Measurements from ENCODE around the gene SELENOW.
"Not testable (repeated sequence)": the region's sequence is repeated elsewhere in the genome, so short reads cannot be mapped to it uniquely, and the experiment has no call there.

The SELENOW gene

DNA sequence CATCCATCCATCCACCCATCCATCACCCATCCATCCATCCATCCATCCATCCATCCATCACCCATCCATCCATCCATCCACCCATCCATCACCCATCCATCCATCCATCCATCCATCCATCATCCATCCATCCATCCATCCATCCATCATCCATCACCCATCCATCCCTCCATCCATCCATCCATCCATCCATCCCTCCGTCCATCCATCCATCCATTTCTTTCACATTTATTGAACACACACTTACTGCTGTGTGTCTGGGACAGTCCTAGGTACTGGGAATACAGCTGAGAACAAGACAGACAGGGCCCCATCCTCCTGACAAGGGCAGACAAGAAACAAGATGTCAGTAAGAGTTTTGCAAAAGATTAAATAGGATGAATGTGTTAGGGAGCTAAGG, 39.7 kb downstream of the SELENOW start:
- in situ Hi-C loops (cut with MboI; ENCODE audit: low sequenced_read_pairs) = not testable (repeated sequence)

DNA sequence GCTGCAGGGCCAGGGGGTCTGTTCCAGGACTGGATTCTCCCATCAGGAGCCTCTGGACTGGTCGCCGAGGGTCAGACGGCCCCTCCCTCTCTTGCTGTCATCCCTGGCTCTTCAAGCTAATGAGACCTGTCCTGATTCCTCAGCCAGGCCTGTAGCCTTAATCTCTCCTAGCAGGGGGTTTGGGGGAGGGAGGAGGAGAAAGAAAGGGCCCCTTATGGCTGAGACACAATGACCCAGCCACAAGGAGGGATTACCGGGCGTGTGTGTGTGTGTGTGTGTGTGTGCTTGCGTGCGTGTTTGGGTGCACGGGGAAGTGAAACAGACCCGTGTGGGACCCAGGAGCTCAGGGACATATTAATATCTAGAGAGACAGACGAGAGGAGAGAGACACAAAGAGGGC, 41.4 kb downstream of the SELENOW start:
- in situ Hi-C loops (cut with MboI; ENCODE audit: low sequenced_read_pairs) = no loop called here

DNA sequence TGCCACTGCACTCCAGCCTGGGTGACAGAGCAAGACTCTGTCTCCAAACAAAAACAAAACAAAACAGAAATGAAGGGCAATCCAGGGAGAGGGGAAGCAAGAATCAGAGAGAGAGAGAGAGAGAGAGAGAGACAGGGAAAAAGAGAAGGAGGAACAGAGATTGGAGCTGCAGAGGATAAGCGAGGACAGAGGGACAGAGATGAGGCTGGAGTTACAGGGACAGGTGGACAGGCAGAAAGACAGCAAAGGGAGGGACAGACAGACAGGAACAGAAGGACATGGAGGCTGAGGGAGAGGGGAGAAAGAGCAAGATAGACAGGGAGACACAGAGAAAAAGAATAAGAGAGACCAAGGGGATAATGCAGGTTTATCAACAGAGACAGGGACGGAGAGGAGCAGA, 41.9 kb downstream of the SELENOW start:
- in situ Hi-C loops (cut with MboI; ENCODE audit: low sequenced_read_pairs) = no loop called here

DNA sequence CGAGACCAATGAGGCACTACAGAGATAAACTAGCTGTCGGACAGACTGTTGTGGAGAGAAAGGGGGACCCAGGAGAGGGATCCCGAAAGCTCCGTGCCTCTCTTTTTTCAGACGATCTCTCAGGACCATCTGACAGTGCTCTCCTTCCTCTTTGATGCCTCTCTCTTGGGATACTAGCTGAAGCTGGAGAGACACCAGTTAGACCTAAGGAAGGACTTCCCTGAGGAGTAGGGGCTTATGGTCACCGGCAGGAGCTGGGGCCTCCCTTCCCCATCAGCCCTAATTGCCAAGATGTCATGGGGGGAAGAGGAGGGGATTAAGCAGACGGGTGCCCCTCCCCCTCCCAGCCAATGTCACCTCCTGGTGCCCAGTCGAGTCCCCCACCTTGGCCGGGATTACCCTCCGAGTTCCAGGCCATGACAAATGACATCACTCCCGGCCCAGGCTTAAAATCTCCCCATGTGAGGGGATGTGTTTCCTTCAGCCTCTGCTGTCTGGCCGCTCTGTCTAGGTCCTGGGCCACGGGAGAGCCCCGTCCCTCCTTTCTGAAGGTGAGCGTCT, 43.0 kb downstream of the SELENOW start, which contains the start of gene CRX:
Gene CRX (plus strand): TSS at position 478 of the 561 bp plus-strand sequence. CDS start 12,507 bp downstream, outside the sequence.
- in situ Hi-C loops (cut with MboI; ENCODE audit: low sequenced_read_pairs) = no loop called here

DNA sequence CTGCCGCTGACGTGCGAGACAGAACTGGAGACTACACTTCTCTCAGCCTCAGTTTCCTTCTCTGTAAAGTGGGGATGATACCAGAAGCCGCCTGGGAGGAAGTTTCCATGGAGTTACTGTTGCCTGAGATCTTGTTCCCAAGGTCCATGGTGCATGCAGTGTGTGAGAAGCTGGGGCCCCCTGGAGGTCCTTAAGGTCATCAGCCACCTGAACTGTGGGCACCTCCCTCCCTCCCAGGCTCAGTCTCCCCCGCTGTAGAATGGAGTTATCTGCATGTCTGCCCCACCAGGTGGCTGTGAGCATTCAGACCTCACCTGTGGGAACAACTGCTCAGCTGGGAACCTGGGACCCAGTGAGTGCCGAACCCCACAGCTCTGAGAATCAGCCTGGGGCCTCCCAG, 45.9 kb downstream of the SELENOW start:
- in situ Hi-C loops (cut with MboI; ENCODE audit: low sequenced_read_pairs) = no loop called here

DNA sequence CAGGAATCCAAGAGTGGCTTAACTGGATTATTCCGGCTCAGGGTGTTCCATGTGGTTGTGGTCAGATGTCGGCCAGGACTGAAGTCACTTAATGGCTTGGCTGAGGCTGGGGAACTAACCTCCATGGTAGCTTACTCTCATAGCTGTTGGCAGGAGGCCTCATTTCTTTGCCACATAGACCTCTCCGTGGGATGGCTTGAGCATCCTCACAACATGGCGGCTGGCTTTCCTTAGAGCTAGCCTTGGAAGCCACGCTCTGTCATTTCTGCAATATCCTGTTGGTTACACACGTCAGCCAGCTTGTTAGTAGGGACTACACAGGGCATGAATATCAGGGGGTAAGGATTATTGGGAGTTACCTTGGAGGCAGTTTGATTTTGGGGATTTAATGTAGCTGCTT, 48.3 kb downstream of the SELENOW start:
- in situ Hi-C loops (cut with MboI; ENCODE audit: low sequenced_read_pairs) = no loop called here

DNA sequence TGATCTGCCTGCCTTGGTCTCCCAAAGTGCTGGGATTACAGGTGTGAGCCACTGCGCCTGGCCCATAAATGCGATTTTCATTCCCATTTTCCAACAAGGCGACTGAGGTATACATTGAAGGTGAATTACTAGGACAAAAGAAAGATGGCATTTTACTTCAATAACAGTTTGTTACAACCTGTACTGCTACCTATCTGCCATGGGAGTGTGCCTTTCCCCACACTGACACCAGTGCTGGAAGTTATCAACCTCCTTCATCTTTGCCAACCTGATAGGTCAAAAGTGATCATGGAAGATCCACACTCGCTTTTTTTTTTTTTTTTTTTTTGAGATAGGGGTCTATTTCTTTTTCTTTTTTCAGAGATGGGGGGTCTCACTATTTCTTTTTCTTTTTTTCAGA, 54.2 kb downstream of the SELENOW start:
- in situ Hi-C loops (cut with MboI; ENCODE audit: low sequenced_read_pairs) = no loop called here

Data from hTERT RPE-1 (cell line).